Measurements from ENCODE around the gene ZKSCAN5. TPM values are rescaled to one million over a fixed set of nuclear protein-coding genes. Genes with fewer than 3 reads are reported as not detected.

Gene ZKSCAN5
- total and polyA plus RNA-seq, 8 donors, result 1.4 to 4.1 (median 2.4) TPM

- no peaks in the 10 kb centered on the region for H3K27me3 ChIP-seq
- TF ChIP-seq CTCF (IDR thresholded peaks at IDR 0.05), result no peak
- no peaks in the 10 kb centered on the region for H3K36me3 ChIP-seq
- DNase-seq, result peak in 2 of 6 donors; percentile 5 to 12
- no peak overlapping the region for H3K4me3 ChIP-seq
- H3K27ac ChIP-seq, result no peak overlapping the region
- 70 to 75% methylated on average over 5 of the region's 5 CpGs for WGBS, 2 donors
- intact Hi-C loops (cut with DNase I), result no loop called here
- no peak for ATAC-seq
- peaks cover 0 to 4% (median 0%) of the 10 kb centered on the region in 3 donors for H3K4me1 ChIP-seq
- FAIRE-seq, result no peak
- H3K9me3 ChIP-seq, result no peaks in the 10 kb centered on the region
Observed at GRCh38 chr7:99476107-99476506, 28.4 kb upstream of the ZKSCAN5 start.

- intact Hi-C loops (cut with DNase I), result no loop called here
Observed at GRCh38 chr7:99478464-99479440, 25.7 kb upstream of the ZKSCAN5 start.

GRCh38 chr7:99485094-99485493 is 19.4 kb upstream of the ZKSCAN5 start:
- no peak overlapping the region for H3K4me3 ChIP-seq
- H3K9me3 ChIP-seq, result no peaks in the 10 kb centered on the region
- DNase-seq, result no peak
- ATAC-seq, result no peak
- H3K27me3 ChIP-seq, result no peaks in the 10 kb centered on the region
- H3K4me1 ChIP-seq, result no peaks in the 10 kb centered on the region
- intact Hi-C loops (cut with DNase I), result no loop called here
- FAIRE-seq, result no peak
- H3K36me3 ChIP-seq, result no peaks in the 10 kb centered on the region
- H3K27ac ChIP-seq, result no peak overlapping the region
- 86 to 91% methylated on average over 5 of the region's 5 CpGs for WGBS, 2 donors
- TF ChIP-seq CTCF (IDR thresholded peaks at IDR 0.05), result no peak

More at GRCh38 chr7:99478464-99479440, 25.7 kb upstream of the ZKSCAN5 start:
- 85 to 88% methylated on average over 15 of the region's 15 CpGs for WGBS, 2 donors
- no peaks in the 10 kb centered on the region for H3K27me3 ChIP-seq
- ATAC-seq (peak in 1 of 4 donors; percentile 12), DNase-seq (peak in 1 of 6 donors; percentile 30), FAIRE-seq (no peak)
- H3K9me3 ChIP-seq, result no peaks in the 10 kb centered on the region
- no peak overlapping the region for H3K4me3 ChIP-seq
- no peaks in the 10 kb centered on the region for H3K36me3 ChIP-seq
- H3K4me1 ChIP-seq, result peaks cover 0 to 3% (median 0%) of the 10 kb centered on the region in 3 donors
- TF ChIP-seq CTCF (IDR thresholded peaks at IDR 0.05), result no peak
- no peak overlapping the region for H3K27ac ChIP-seq

- FAIRE-seq, result no peak
- Histone ChIP-seq H3K4me1 (no peaks in the 10 kb centered on the region), H3K27me3 (no peaks in the 10 kb centered on the region), H3K27ac (no peak overlapping the region), H3K9me3 (no peaks in the 10 kb centered on the region), H3K36me3 (peaks cover 9 to 19% (median 10%) of the 10 kb centered on the region in 3 donors), H3K4me3 (no peak overlapping the region)
- no peak for TF ChIP-seq CTCF (IDR thresholded peaks at IDR 0.05)
- 72 to 77% methylated on average over 4 of the region's 4 CpGs for WGBS, 2 donors
- DNase-seq, result peak in 1 of 6 donors; percentile 6
- intact Hi-C loops (cut with DNase I), result no loop called here
- no peak for ATAC-seq
Observed at GRCh38 chr7:99489235-99489634, 15.2 kb upstream of the ZKSCAN5 start.

- WGBS, 2 donors, result 81 to 84% methylated on average over 3 of the region's 3 CpGs
- intact Hi-C loops (cut with DNase I), result no loop called here
- Histone ChIP-seq H3K9me3 (no peaks in the 10 kb centered on the region), H3K4me3 (no peak overlapping the region), H3K36me3 (peaks cover 12 to 22% (median 12%) of the 10 kb centered on the region in 3 donors), H3K4me1 (no peaks in the 10 kb centered on the region), H3K27ac (no peak overlapping the region), H3K27me3 (no peaks in the 10 kb centered on the region)
- ATAC-seq, result no peak
- TF ChIP-seq CTCF (IDR thresholded peaks at IDR 0.05), result no peak
- no peak for DNase-seq
- no peak for FAIRE-seq
Observed at GRCh38 chr7:99490878-99491277, 13.6 kb upstream of the ZKSCAN5 start.

All from pancreas (tissue), 10 donors.